GM12872 (cell line): ENCODE data around the gene SEMA3A.

Experiments used
- CTCF ChIP-seq: IDR thresholded peaks from 3 replicates; pipeline ENCODE4 v1.5.1; 2011; ENCODE audit warnings: low read depth, mild to moderate bottlenecking, low read length, moderate library complexity; ENCODE audit not compliant: insufficient read depth

Gene SEMA3A

GRCh38 chr7:83934118-83934734 lies 260.4 kb downstream of the SEMA3A start:
- TF ChIP-seq CTCF = no peak

- TF ChIP-seq CTCF = no peak
Measured at GRCh38 chr7:83931968-83932367, 262.6 kb downstream of the SEMA3A start.

- TF ChIP-seq CTCF = no peak
Measured at GRCh38 chr7:83930262-83930661, 264.3 kb downstream of the SEMA3A start.

- no peak for TF ChIP-seq CTCF
Measured at GRCh38 chr7:83925860-83926259, 268.7 kb downstream of the SEMA3A start.

- no peak for TF ChIP-seq CTCF
Measured at GRCh38 chr7:83921941-83922607, 272.5 kb downstream of the SEMA3A start.

- no peak for TF ChIP-seq CTCF
Measured at GRCh38 chr7:83921271-83921940, 273.2 kb downstream of the SEMA3A start.

- TF ChIP-seq CTCF = no peak
Measured at GRCh38 chr7:83918142-83918541, 276.4 kb downstream of the SEMA3A start.
